Measurements from ENCODE around the gene LRRC47.

DNA sequence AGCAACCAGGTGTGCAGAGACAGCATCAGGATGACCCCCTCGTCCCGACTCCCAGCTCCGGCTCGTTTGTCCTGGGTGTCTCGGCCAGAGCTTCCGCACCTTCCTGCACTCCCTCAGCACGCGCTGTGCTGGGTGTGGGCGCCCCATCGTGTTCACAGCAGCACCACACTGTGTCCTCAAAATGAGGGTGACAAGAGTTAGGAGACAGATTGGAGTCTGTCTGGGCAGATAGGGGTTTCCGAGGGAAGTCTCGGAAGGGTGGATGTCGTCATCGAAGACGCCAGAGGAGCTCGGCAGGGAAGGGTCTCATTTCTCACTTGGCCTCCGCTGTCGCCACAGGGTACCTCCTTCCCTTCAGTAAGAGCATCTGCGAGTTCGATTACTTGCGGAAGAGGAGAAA lies 39.9 kb downstream of the LRRC47 start:
- TF ChIP-seq, protein P1, sequence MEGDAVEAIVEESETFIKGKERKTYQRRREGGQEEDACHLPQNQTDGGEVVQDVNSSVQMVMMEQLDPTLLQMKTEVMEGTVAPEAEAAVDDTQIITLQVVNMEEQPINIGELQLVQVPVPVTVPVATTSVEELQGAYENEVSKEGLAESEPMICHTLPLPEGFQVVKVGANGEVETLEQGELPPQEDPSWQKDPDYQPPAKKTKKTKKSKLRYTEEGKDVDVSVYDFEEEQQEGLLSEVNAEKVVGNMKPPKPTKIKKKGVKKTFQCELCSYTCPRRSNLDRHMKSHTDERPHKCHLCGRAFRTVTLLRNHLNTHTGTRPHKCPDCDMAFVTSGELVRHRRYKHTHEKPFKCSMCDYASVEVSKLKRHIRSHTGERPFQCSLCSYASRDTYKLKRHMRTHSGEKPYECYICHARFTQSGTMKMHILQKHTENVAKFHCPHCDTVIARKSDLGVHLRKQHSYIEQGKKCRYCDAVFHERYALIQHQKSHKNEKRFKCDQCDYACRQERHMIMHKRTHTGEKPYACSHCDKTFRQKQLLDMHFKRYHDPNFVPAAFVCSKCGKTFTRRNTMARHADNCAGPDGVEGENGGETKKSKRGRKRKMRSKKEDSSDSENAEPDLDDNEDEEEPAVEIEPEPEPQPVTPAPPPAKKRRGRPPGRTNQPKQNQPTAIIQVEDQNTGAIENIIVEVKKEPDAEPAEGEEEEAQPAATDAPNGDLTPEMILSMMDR (IDR thresholded peaks at IDR 0.05): no peak
- TF ChIP-seq ZFX (IDR thresholded peaks at IDR 0.05; ENCODE audit: borderline replicate concordance): no peak

Measured in 22Rv1 (cell line).